HG03558 (cell line): ENCODE data around the gene KLF2.

Experiments used
- ATAC-seq: cut with Tn5 transposase; IDR thresholded peaks from one replicate; pipeline ENCODE4 v1.9.1; 2021; ENCODE audit warnings: moderate number of reproducible peaks; ENCODE audit not compliant: unreplicated experiment; ENCODE audit errors: extremely low read depth

The KLF2 gene

GRCh38 chr19:16306728-16307402, 17.8 kb upstream of the KLF2 start:
- ATAC-seq = no peak

- ATAC-seq = no peak
These were observed 16.5 kb upstream of the KLF2 start for GRCh38 chr19:16308081-16308480.

GRCh38 chr19:16309643-16310042, 15.0 kb upstream of the KLF2 start:
- ATAC-seq = no peak

- ATAC-seq = no peak
These were observed 8.7 kb upstream of the KLF2 start for GRCh38 chr19:16315825-16316505.

GRCh38 chr19:16316506-16316882, 8.1 kb upstream of the KLF2 start:
- ATAC-seq = no peak

GRCh38 chr19:16319481-16319880, 5.1 kb upstream of the KLF2 start:
- no peak for ATAC-seq

GRCh38 chr19:16320987-16321386, 3.6 kb upstream of the KLF2 start:
- no peak for ATAC-seq

GRCh38 chr19:16325161-16325527, 518 bp downstream of the KLF2 start:
- ATAC-seq = no peak

GRCh38 chr19:16325641-16326400, 1.2 kb downstream of the KLF2 start:
- no peak for ATAC-seq

GRCh38 chr19:16326401-16327168, 2.0 kb downstream of the KLF2 start:
- no peak for ATAC-seq

- ATAC-seq = no peak
These were observed 2.5 kb downstream of the KLF2 start for GRCh38 chr19:16327169-16327475.

GRCh38 chr19:16327501-16327900, 2.9 kb downstream of the KLF2 start:
- no peak for ATAC-seq

GRCh38 chr19:16327911-16328823, 3.5 kb downstream of the KLF2 start:
- ATAC-seq = no peak

GRCh38 chr19:16328824-16329482, 4.3 kb downstream of the KLF2 start:
- ATAC-seq = no peak

GRCh38 chr19:16330368-16330801, 5.8 kb downstream of the KLF2 start:
- no peak for ATAC-seq

- no peak for ATAC-seq
These were observed 6.4 kb downstream of the KLF2 start for GRCh38 chr19:16330806-16331690.

GRCh38 chr19:16333001-16333586, 8.5 kb downstream of the KLF2 start:
- ATAC-seq = no peak

- ATAC-seq = no peak
These were observed 9.8 kb downstream of the KLF2 start for GRCh38 chr19:16334411-16334810.
